Cardiac muscle cell (in vitro differentiated cells and primary cell): Measurements from ENCODE around the gene MUC6. TPM values are rescaled to one million over a fixed set of nuclear protein-coding genes. Genes with fewer than 3 reads are reported as not detected.

ENCODE experiments used
- DNase-seq, 2 donors: peaks; one replicate each; pipeline versions ENCODE4 v3.0.0 to v3.0.0-alpha.2; 2010 to 2017; ENCODE audit warnings: low read depth in 1 of 2, low spot score in 1 of 2
- H3K27ac ChIP-seq: fragments of 200-600 bp; sonication (generic); 2 replicates; pipeline ENCODE4 v1.5.1; 2016
- H3K27me3 ChIP-seq: fragments of 200-600 bp; sonication (generic); 2 replicates; pipeline ENCODE4 v1.6.0; 2016; ENCODE audit warnings: control low read depth
- H3K36me3 ChIP-seq: fragments of 200-600 bp; sonication (generic); 2 replicates; pipeline ENCODE4 v1.5.1; 2016; ENCODE audit warnings: control low read depth
- H3K4me1 ChIP-seq: fragments of 200-600 bp; sonication (generic); 2 replicates; pipeline ENCODE4 v1.8.1; 2017; ENCODE audit warnings: low read depth, mild to moderate bottlenecking, mixed run types
- H3K4me3 ChIP-seq: fragments of 200-600 bp; sonication (generic); 2 replicates; pipeline ENCODE4 v1.5.1; 2016; ENCODE audit warnings: mild to moderate bottlenecking
- H3K9me3 ChIP-seq: fragments of 200-600 bp; sonication (generic); 2 replicates; pipeline ENCODE4 v1.5.1; 2017; ENCODE audit warnings: low read depth, mild to moderate bottlenecking, control low read depth
- polyA plus RNA-seq: library from polyadenylated mRNA; unstranded; fragments of >200 nt; fragmentation: Nextera tagmentation; extraction: Ambion mirVana; gene quantifications from 2 replicates; pipeline ENCODE4 v1.2.1, GENCODE V29; 2016
- total RNA-seq: library from RNA; depleted of rRNA; stranded (reverse); fragments of >200 nt; gene quantifications from 2 replicates; pipeline ENCODE4 v1.2.3, GENCODE V29; 2016
- TF ChIP-seq, protein P1 (sequence below): IDR thresholded peaks from 2 replicates; pipeline ENCODE4 v1.5.1; 2012; ENCODE audit warnings: low read depth, mild to moderate bottlenecking, low read length

The MUC6 gene
- total and polyA plus RNA-seq, 2 experiments from 2014 or later: not detected

- H3K27ac ChIP-seq: no peak overlapping the region
- no peak for DNase-seq
- TF ChIP-seq, protein P1, sequence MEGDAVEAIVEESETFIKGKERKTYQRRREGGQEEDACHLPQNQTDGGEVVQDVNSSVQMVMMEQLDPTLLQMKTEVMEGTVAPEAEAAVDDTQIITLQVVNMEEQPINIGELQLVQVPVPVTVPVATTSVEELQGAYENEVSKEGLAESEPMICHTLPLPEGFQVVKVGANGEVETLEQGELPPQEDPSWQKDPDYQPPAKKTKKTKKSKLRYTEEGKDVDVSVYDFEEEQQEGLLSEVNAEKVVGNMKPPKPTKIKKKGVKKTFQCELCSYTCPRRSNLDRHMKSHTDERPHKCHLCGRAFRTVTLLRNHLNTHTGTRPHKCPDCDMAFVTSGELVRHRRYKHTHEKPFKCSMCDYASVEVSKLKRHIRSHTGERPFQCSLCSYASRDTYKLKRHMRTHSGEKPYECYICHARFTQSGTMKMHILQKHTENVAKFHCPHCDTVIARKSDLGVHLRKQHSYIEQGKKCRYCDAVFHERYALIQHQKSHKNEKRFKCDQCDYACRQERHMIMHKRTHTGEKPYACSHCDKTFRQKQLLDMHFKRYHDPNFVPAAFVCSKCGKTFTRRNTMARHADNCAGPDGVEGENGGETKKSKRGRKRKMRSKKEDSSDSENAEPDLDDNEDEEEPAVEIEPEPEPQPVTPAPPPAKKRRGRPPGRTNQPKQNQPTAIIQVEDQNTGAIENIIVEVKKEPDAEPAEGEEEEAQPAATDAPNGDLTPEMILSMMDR: no peak
- H3K4me3 ChIP-seq: no peak overlapping the region
- H3K27me3 ChIP-seq: no peaks in the 10 kb centered on the region
- no peaks in the 10 kb centered on the region for H3K4me1 ChIP-seq
- no peaks in the 10 kb centered on the region for H3K9me3 ChIP-seq
- peaks cover 15% of the 10 kb centered on the region for H3K36me3 ChIP-seq
These were observed 22.9 kb downstream of the MUC6 start for GRCh38 chr11:1013631-1013935.

GRCh38 chr11:1012740-1013630, 23.5 kb downstream of the MUC6 start:
- H3K27ac ChIP-seq: no peak overlapping the region
- no peak overlapping the region for H3K4me3 ChIP-seq
- no peaks in the 10 kb centered on the region for H3K9me3 ChIP-seq
- no peak for DNase-seq
- H3K4me1 ChIP-seq: no peaks in the 10 kb centered on the region
- H3K36me3 ChIP-seq: peaks cover 15% of the 10 kb centered on the region
- H3K27me3 ChIP-seq: no peaks in the 10 kb centered on the region
- TF ChIP-seq, protein P1: no peak

GRCh38 chr11:1012291-1012690, 24.2 kb downstream of the MUC6 start:
- DNase-seq: no peak
- no peaks in the 10 kb centered on the region for H3K9me3 ChIP-seq
- H3K4me1 ChIP-seq: no peaks in the 10 kb centered on the region
- H3K27ac ChIP-seq: no peak overlapping the region
- peaks cover 15% of the 10 kb centered on the region for H3K36me3 ChIP-seq
- no peaks in the 10 kb centered on the region for H3K27me3 ChIP-seq
- H3K4me3 ChIP-seq: no peak overlapping the region
- TF ChIP-seq, protein P1: no peak

DNA sequence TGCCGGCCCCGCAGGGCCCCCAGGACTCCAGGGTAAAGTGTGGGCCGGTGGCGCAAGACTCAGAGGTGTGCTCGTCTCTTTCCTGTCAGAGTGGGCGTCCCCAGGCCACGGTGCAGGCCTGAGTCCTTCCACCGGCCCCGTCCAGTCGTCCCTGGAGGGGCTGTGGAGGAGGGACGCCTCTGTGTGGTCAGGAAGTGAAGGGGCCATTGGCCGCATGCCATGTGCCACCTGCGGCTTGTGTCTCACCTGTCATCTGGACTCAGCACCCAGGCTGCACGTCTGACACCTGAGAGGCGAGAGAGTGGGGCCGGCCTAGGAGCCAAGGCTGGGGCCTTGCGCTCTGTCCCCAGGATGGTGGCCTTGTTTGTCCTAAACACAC, 25.2 kb downstream of the MUC6 start:
- TF ChIP-seq, protein P1: no peak
- no peak for DNase-seq
- no peaks in the 10 kb centered on the region for H3K27me3 ChIP-seq
- H3K27ac ChIP-seq: no peak overlapping the region
- no peaks in the 10 kb centered on the region for H3K4me1 ChIP-seq
- H3K9me3 ChIP-seq: no peaks in the 10 kb centered on the region
- H3K4me3 ChIP-seq: no peak overlapping the region
- H3K36me3 ChIP-seq: peaks cover 15% of the 10 kb centered on the region

GRCh38 chr11:1010551-1011319, 25.8 kb downstream of the MUC6 start:
- Histone ChIP-seq H3K27me3 (no peaks in the 10 kb centered on the region), H3K4me3 (no peak overlapping the region), H3K4me1 (no peaks in the 10 kb centered on the region), H3K9me3 (no peaks in the 10 kb centered on the region), H3K27ac (no peak overlapping the region), H3K36me3 (peaks cover 15% of the 10 kb centered on the region)
- TF ChIP-seq, protein P1: no peak
- DNase-seq: no peak
